Glutamatergic neuron (in vitro differentiated cells): Measurements from ENCODE around the gene ATP2B2. TPM values are rescaled to one million over a fixed set of nuclear protein-coding genes. Genes with fewer than 3 reads are reported as not detected.

ENCODE experiments used
- DNase-seq: peaks from one replicate; pipeline ENCODE4 v3.0.0; 2022
- H3K27ac Mint-ChIP-seq: one replicate; pipeline ENCODE4 v1.8.0; 2020; ENCODE audit warnings: mild to moderate bottlenecking, mixed read lengths, inconsistent platforms; ENCODE audit not compliant: unreplicated experiment
- H3K27me3 Mint-ChIP-seq: one replicate; pipeline ENCODE4 v1.8.0; 2020; ENCODE audit warnings: mild to moderate bottlenecking, moderate library complexity, mixed read lengths, inconsistent platforms; ENCODE audit not compliant: unreplicated experiment
- H3K36me3 Mint-ChIP-seq: one replicate; pipeline ENCODE4 v1.8.0; 2020; ENCODE audit warnings: mild to moderate bottlenecking, mixed read lengths, inconsistent platforms; ENCODE audit not compliant: unreplicated experiment
- H3K4me1 Mint-ChIP-seq: one replicate; pipeline ENCODE4 v1.8.0; 2020; ENCODE audit warnings: mild to moderate bottlenecking, low read depth, mixed read lengths, inconsistent platforms; ENCODE audit not compliant: unreplicated experiment
- H3K4me3 Mint-ChIP-seq: one replicate; pipeline ENCODE4 v1.8.0; 2020; ENCODE audit warnings: mild to moderate bottlenecking, mixed read lengths, inconsistent platforms; ENCODE audit not compliant: unreplicated experiment
- H3K9me3 Mint-ChIP-seq: one replicate; pipeline ENCODE4 v1.8.0; 2020; ENCODE audit warnings: mild to moderate bottlenecking, moderate library complexity, mixed read lengths, inconsistent platforms; ENCODE audit not compliant: unreplicated experiment
- CTCF ChIP-seq: fragments of 200-600 bp; sonication (generic); IDR thresholded peaks from one replicate; pipeline ENCODE4 v1.5.0; 2021; ENCODE audit not compliant: partially characterized antibody, unreplicated experiment
- total RNA-seq: library from RNA; stranded (reverse); fragmentation: NEBNext Ultra II Directional; extraction: Animal tissue kit (Norgen Biotek cat#: 25700); gene quantifications from one replicate; pipeline ENCODE4 v1.2.1, GENCODE V29; 2021; ENCODE audit not compliant: unreplicated experiment

ATP2B2 gene
- total RNA-seq, 1 donor from 2014 or later, result 31.2 TPM

GRCh38 chr3:10534066-10534465, 28.7 kb upstream of the ATP2B2 start:
- no peak overlapping the region for H3K27ac Mint-ChIP-seq

GRCh38 chr3:10533737-10534023, 28.3 kb upstream of the ATP2B2 start:
- no peak for TF ChIP-seq CTCF
- no peak overlapping the region for H3K27ac Mint-ChIP-seq
- H3K4me1 Mint-ChIP-seq, result peaks cover 2% of the 10 kb centered on the region

More at GRCh38 chr3:10534066-10534465, 28.7 kb upstream of the ATP2B2 start:
- TF ChIP-seq CTCF, result no peak
- Mint-ChIP-seq H3K27me3 (peaks cover 2% of the 10 kb centered on the region), H3K9me3 (peaks cover 2% of the 10 kb centered on the region), H3K4me1 (peaks cover 2% of the 10 kb centered on the region), H3K4me3 (no peak overlapping the region), H3K36me3 (peaks cover 6% of the 10 kb centered on the region)
- no peak for DNase-seq

GRCh38 chr3:10532939-10533736, 27.8 kb upstream of the ATP2B2 start:
- Mint-ChIP-seq H3K4me1 (peaks cover 3% of the 10 kb centered on the region), H3K9me3 (peaks cover 2% of the 10 kb centered on the region), H3K36me3 (no peaks in the 10 kb centered on the region), H3K27ac (no peak overlapping the region), H3K27me3 (peaks cover 2% of the 10 kb centered on the region), H3K4me3 (no peak overlapping the region)
- DNase-seq, result no peak
- TF ChIP-seq CTCF, result no peak

More at GRCh38 chr3:10533737-10534023, 28.3 kb upstream of the ATP2B2 start:
- Mint-ChIP-seq H3K27me3 (peaks cover 2% of the 10 kb centered on the region), H3K36me3 (peaks cover 2% of the 10 kb centered on the region), H3K9me3 (peaks cover 2% of the 10 kb centered on the region), H3K4me3 (no peak overlapping the region)
- no peak for DNase-seq

GRCh38 chr3:10531031-10531430, 25.6 kb upstream of the ATP2B2 start:
- Mint-ChIP-seq H3K27me3 (peaks cover 2% of the 10 kb centered on the region), H3K4me3 (no peak overlapping the region), H3K9me3 (peaks cover 2% of the 10 kb centered on the region), H3K4me1 (peaks cover 3% of the 10 kb centered on the region), H3K27ac (no peak overlapping the region), H3K36me3 (no peaks in the 10 kb centered on the region)
- TF ChIP-seq CTCF, result no peak
- DNase-seq, result no peak

GRCh38 chr3:10530241-10530640, 24.9 kb upstream of the ATP2B2 start:
- H3K36me3 Mint-ChIP-seq, result no peaks in the 10 kb centered on the region
- H3K9me3 Mint-ChIP-seq, result peaks cover 2% of the 10 kb centered on the region
- no peak overlapping the region for H3K4me3 Mint-ChIP-seq
- peaks cover 3% of the 10 kb centered on the region for H3K4me1 Mint-ChIP-seq
- no peak overlapping the region for H3K27ac Mint-ChIP-seq
- H3K27me3 Mint-ChIP-seq, result peaks cover 3% of the 10 kb centered on the region
- TF ChIP-seq CTCF, result no peak
- no peak for DNase-seq
